GM19328 (cell line): ENCODE data around the gene C14orf119.
A peak's percentile ranks its signal among the peaks of the same experiment; 100 is the strongest.

Experiments
- ATAC-seq: cut with Tn5 transposase; IDR thresholded peaks from one replicate; pipeline ENCODE4 v1.9.1; 2021; ENCODE audit warnings: mild to moderate bottlenecking, moderate library complexity; ENCODE audit not compliant: unreplicated experiment

C14orf119 gene, protein sequence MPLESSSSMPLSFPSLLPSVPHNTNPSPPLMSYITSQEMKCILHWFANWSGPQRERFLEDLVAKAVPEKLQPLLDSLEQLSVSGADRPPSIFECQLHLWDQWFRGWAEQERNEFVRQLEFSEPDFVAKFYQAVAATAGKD

GRCh38 chr14:23095196-23096108 lies at the start of gene C14orf119:
Gene C14orf119, plus strand, starts transcription at chr14:23095505. Its CDS starts 2,154 bp downstream, at chr14:23097659.
- peak; percentile 93 for ATAC-seq

DNA sequence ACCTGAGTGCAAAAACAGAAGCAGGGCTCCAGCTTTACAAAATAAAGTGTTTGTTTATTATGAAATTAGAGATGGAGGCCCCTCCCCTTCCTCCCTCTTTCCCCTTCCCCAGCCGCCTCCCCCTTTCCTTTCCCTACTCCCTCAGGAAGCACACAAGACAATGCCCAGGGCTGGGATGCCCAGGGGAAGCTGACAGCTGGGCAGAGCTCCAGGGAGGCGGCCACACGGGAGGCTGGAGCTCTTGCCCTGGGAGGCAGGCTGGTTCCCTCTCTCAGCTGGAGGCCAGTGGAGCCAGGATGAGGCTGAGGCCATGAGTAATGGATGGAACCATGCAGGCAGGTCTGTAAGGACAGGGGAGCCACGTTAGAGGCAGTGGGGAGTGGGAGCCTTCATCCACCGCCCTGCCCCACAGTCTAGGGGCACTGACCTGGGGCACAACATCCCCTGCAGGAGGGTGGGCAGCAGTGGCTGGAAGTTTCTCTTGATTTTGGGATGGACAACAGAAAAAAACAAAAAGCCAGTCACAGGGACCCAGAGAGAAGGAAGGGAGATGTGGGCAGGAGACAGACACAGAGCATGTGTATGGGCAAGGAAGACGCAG lies 48.2 kb upstream of the C14orf119 start:
- no peak for ATAC-seq

GRCh38 chr14:23047751-23048693 lies 47.3 kb upstream of the C14orf119 start:
- no peak for ATAC-seq

GRCh38 chr14:23049011-23049410 lies 46.3 kb upstream of the C14orf119 start:
- no peak for ATAC-seq

GRCh38 chr14:23051141-23052057 lies 43.9 kb upstream of the C14orf119 start:
- ATAC-seq: no peak

- no peak for ATAC-seq
Measured at GRCh38 chr14:23052182-23052623, 43.1 kb upstream of the C14orf119 start.

DNA sequence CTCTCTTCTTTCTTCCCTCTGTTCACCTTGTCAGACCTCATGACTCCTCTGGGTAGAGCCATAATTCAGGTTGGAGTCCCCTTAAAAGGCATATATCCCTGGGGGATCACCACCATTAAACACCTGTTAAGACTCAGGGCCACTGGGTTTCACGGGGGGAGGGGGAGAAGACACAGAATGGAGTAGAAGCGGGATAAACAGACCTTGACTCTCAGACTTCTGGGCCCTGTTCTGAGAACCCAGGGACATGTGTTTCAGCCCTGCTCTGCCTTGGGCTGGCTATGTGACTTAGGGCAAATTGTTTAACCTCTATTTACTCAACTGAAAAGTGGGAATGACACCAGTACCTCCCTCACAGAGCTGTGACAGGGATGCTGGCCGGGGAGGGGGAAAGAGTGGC lies 42.6 kb upstream of the C14orf119 start:
- no peak for ATAC-seq

- ATAC-seq: no peak
Measured at GRCh38 chr14:23053426-23053825, 41.9 kb upstream of the C14orf119 start.

GRCh38 chr14:23054000-23054811 lies 41.1 kb upstream of the C14orf119 start:
- no peak for ATAC-seq

- ATAC-seq: no peak
Measured at GRCh38 chr14:23055147-23055550, 40.2 kb upstream of the C14orf119 start.

DNA sequence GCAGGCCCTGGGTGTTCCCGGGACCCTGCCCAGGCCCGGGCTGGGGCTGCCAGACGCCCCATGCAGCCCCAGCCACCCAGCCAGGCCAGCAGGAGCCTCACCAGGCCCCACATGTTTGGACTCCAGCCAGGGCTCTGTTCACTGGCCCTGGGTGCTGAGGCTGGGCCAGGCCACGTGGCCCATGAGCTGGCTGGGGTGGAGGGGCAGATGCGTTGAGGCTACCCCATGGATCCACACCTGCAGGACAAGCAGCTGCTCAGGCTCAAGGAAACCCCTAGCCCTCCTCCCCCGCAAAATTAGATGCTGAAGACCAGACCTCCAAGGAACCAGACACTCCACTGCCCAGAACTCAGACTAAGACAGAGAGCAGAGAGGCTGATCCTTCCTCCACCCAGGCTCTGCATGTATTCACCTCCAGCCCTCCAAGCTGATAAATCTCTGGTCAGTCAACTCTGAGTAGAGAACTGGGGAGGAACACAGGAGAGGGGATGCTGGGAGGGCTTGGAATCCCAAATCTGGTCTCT lies 39.6 kb upstream of the C14orf119 start:
- no peak for ATAC-seq

GRCh38 chr14:23056145-23056955 lies 39.0 kb upstream of the C14orf119 start:
- ATAC-seq: peak; percentile 36

DNA sequence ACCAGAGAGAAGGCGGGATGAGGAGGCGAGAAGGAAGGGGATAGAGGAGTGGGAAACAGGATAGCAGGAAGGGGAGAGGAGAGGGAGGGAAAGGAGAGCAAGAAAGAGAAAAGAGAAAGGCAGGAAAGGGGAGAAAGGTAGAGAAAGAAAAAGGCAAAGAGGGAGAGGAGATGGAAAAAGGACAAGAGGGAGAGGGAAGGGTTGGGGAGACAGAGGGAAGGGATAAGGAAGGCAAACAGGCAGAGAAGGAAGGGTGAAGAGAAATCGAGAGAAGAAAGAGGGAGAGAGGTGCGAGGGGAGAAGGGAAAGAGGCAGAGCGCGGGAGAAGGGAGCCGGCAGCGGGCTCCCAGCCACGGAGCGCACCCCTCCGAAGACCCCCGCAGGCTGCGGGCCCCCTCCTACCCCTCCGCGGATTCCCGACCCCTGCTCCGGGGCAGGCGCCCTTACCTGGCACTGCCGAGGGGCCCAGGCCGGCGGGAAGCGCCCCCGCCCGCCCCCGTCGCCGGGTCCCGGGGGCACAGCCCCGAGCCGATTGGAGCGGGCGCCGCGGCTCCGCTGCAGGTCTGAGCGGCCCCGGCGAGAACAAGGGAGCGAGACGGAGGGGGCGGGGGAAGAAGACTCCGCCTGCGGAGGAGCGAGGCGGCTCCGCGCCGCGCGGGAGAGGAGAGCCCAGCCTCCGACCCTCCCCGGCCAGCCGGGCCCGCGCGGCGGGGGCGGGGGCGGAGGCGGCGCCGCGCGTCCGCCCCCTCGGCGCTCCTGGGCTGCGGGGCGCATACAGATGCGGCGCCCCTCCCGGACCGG lies 38.1 kb upstream of the C14orf119 start, which contains the start of gene CDH24:
TSS of gene CDH24 (minus strand) at position 565 of the 801 bp plus-strand sequence. CDS start 1,787 bp downstream, outside the sequence.
- peak; percentile 37 for ATAC-seq

GRCh38 chr14:23057757-23058653 lies 37.3 kb upstream of the C14orf119 start:
- ATAC-seq: peak; percentile 47

DNA sequence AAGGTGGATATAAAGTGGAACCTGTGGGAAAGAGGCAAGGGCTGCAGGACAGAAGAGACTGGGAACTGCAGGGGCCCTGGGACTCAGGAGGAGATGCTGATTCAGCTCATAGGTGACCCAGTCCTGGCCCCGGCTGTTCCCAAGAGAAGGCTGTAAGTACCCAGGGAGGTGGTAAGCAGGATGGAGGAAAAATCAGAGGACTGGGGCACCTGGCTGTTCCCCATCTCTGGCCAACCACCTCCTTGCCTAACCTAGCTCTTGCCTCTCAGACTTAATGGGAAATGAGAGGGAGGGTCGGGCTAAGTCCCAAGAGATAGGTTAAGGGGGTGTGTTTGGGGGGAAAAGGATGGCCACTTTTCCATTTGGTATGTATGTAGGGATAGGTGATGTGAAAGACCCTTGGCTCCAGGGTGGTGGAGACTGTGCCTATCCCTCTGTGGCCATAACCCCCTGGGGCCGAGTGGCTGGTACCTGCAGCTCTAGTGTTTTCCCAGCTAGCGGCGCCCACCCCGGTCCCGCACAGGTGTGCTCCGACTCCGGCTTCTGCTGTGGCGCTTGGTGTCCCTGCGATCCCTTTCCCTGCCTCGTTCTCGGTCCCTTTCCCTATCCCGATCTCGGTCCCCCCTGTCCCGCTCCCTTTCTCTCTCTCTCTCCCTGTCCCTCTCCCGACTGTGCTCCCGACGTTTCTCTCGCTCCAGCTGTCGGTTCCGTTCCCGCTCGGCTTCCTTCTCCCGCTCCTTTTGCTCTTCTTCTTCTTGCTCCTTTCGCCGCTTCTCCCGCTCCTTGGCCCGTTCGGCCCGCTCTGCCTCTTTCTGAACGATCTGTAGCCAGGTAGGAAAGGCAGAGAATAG lies 36.4 kb upstream of the C14orf119 start:
- no peak for ATAC-seq
